Natural killer cell (primary cell): Measurements from ENCODE around the gene CDH13. TPM values are rescaled to one million over a fixed set of nuclear protein-coding genes. Genes with fewer than 3 reads are reported as not detected.

Experiments used
- ATAC-seq, 3 donors: fragments of 150-1000 bp in 2 of 3; fragments of 200-7000 bp in 1 of 3; cut with Tn5 transposase; 1 replicate in 1 of 3; 2 replicates in 2 of 3; pipeline ENCODE4 v1.10.0; 2021; ENCODE audit warnings: mild to moderate bottlenecking in 2 of 3, moderate library complexity in 2 of 3
- DNase-seq, 2 donors: peaks; one replicate each; pipeline versions ENCODE4 v3.0.0 to v3.0.0-alpha.2; 2013 to 2021; ENCODE audit warnings: mixed read lengths in 1 of 2
- H3K27ac ChIP-seq: one replicate; pipeline ENCODE4 v1.5.1; 2013; ENCODE audit warnings: mild to moderate bottlenecking, low read length
- H3K27me3 ChIP-seq: one replicate; pipeline ENCODE4 v1.6.1; 2013; ENCODE audit warnings: low read length; ENCODE audit not compliant: control insufficient read depth, insufficient read depth
- H3K36me3 ChIP-seq: one replicate; pipeline ENCODE4 v1.6.1; 2013; ENCODE audit warnings: low read length; ENCODE audit not compliant: control insufficient read depth, insufficient read depth
- H3K4me1 ChIP-seq: one replicate; pipeline ENCODE4 v1.6.1; 2013; ENCODE audit warnings: low read length; ENCODE audit not compliant: control insufficient read depth, insufficient read depth
- H3K4me3 ChIP-seq: one replicate; pipeline ENCODE4 v1.5.1; 2013; ENCODE audit warnings: low read length
- H3K9me3 ChIP-seq: one replicate; pipeline ENCODE4 v1.6.1; 2013; ENCODE audit warnings: low read length; ENCODE audit not compliant: control insufficient read depth, insufficient read depth
- H3K27ac Mint-ChIP-seq, 2 donors: one replicate each; pipeline ENCODE4 v1.8.0; 2022; ENCODE audit warnings: mild to moderate bottlenecking in 2 of 2, mixed read lengths in 2 of 2, moderate library complexity in 1 of 2
- H3K27me3 Mint-ChIP-seq, 2 donors: one replicate each; pipeline ENCODE4 v1.8.0; 2022; ENCODE audit warnings: low read depth in 2 of 2, mixed read lengths in 2 of 2
- H3K36me3 Mint-ChIP-seq: one replicate; pipeline ENCODE4 v1.8.0; 2022; ENCODE audit warnings: mixed read lengths
- H3K4me1 Mint-ChIP-seq, 2 donors: one replicate each; pipeline ENCODE4 v1.8.0; 2022; ENCODE audit warnings: mixed read lengths in 2 of 2
- H3K4me3 Mint-ChIP-seq: one replicate; pipeline ENCODE4 v1.8.0; 2022; ENCODE audit warnings: mild to moderate bottlenecking, moderate library complexity, mixed read lengths
- H3K9me3 Mint-ChIP-seq, 2 donors: one replicate each; pipeline ENCODE4 v1.8.0; 2022; ENCODE audit warnings: mixed read lengths in 2 of 2
- WGBS: methylation state at CpG from one replicate; pipeline ENCODE4 v1.1.7; 2013; ENCODE audit warnings: missing lambda C conversion rate; ENCODE audit not compliant: insufficient coverage; 5-methylcytosine and 5-hydroxymethylcytosine counted together
- intact Hi-C: fragments of 100-400 bp; cut with micrococcal nuclease; formaldehyde crosslinking; loops from one replicate; pipeline ENCODE4 v1.14.2; 2022
- total RNA-seq, 4 donors: library from RNA; stranded (reverse); fragments of 120-200 nt in 1 of 4; gene quantifications; one replicate each; pipeline versions ENCODE4 v1.2.3 to v1.2.4, GENCODE V29; 2013 to 2022
- TF ChIP-seq, protein P1 (sequence below): fragments of 200-600 bp; IDR thresholded peaks from one replicate; pipeline ENCODE4 v1.8.0; 2022; ENCODE audit warnings: antibody characterized with exemption

CDH13 gene
- total RNA-seq, 3 donors from 2014 or later (not counting 1 experiment from before 2014, with no cell fraction given) = not detected

DNA sequence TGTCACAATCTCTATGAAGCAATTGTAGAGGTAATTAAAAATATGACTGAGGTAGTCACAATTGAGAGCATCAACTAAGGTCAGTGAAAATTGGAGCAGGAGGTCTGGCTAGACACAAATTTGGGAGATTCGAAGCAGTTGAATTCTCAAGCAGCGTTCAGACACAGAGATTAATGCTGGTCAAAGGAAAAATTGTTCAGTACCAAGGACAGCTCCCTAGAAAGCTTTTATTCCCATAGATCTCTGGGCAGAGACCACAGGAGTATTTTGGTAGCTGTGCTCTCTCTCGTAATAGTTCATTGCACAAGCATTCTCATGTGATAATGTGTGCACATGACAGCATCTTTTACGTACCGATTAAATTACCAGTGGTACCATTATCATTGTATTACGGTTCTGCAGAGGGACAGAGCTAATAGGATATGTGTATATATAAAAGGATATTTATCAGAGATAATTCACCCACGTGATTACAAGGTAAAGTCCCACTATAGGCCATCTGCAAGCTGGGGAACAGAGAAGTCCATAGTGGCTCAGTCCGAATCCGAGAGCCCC is 793.5 kb downstream of the CDH13 start:
- Histone ChIP-seq H3K4me1 (no peaks in the 10 kb centered on the region), H3K4me3 (no peak overlapping the region), H3K36me3 (no peaks in the 10 kb centered on the region), H3K27ac (no peak overlapping the region), H3K27me3 (no peaks in the 10 kb centered on the region), H3K9me3 (no peaks in the 10 kb centered on the region)
- intact Hi-C loops = no loop called here
- 77% methylated on average over 9 of the region's 9 CpGs for WGBS
- Mint-ChIP-seq H3K27ac (no peak overlapping the region), H3K27me3 (peaks cover 0 to 10% of the 10 kb centered on the region in 2 donors), H3K9me3 (peaks cover 0 to 2% of the 10 kb centered on the region in 2 donors), H3K4me3 (no peak overlapping the region), H3K4me1 (no peaks in the 10 kb centered on the region), H3K36me3 (no peaks in the 10 kb centered on the region)
- TF ChIP-seq, protein P1, sequence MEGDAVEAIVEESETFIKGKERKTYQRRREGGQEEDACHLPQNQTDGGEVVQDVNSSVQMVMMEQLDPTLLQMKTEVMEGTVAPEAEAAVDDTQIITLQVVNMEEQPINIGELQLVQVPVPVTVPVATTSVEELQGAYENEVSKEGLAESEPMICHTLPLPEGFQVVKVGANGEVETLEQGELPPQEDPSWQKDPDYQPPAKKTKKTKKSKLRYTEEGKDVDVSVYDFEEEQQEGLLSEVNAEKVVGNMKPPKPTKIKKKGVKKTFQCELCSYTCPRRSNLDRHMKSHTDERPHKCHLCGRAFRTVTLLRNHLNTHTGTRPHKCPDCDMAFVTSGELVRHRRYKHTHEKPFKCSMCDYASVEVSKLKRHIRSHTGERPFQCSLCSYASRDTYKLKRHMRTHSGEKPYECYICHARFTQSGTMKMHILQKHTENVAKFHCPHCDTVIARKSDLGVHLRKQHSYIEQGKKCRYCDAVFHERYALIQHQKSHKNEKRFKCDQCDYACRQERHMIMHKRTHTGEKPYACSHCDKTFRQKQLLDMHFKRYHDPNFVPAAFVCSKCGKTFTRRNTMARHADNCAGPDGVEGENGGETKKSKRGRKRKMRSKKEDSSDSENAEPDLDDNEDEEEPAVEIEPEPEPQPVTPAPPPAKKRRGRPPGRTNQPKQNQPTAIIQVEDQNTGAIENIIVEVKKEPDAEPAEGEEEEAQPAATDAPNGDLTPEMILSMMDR = no peak
- DNase-seq (no peak), ATAC-seq (no peak)

DNA sequence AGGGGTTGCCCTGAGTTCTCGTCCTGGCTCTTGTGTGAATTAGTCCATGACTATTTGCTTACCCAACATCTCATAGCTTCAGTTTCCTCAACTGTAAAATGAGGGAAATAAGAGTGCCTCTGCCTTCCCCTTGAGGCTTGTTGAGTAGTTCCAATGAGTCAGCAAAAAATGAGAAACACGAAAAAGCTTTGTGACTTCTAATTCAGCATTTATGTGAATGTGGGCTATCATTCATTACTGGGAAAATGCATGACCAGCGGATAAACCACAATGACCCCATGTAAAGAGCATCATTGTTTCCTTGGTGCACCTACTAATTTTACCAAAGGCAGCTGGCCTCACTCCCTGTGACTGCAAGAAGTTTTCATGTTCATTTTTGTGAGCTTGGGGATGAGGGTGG is 806.4 kb downstream of the CDH13 start:
- Mint-ChIP-seq H3K36me3 (no peaks in the 10 kb centered on the region), H3K27me3 (peaks cover 5 to 12% of the 10 kb centered on the region in 2 donors), H3K4me1 (no peaks in the 10 kb centered on the region), H3K27ac (no peak overlapping the region), H3K9me3 (no peaks in the 10 kb centered on the region), H3K4me3 (no peak overlapping the region)
- Histone ChIP-seq H3K27me3 (no peaks in the 10 kb centered on the region), H3K36me3 (no peaks in the 10 kb centered on the region), H3K4me1 (no peaks in the 10 kb centered on the region), H3K9me3 (no peaks in the 10 kb centered on the region), H3K27ac (no peak overlapping the region), H3K4me3 (no peak overlapping the region)
- 49% methylated on average over 2 of the region's 3 CpGs for whole genome bisulfite sequencing
- DNase-seq = no peak
- intact Hi-C loops = no loop called here
- ATAC-seq = no peak
- TF ChIP-seq, protein P1 = no peak

DNA sequence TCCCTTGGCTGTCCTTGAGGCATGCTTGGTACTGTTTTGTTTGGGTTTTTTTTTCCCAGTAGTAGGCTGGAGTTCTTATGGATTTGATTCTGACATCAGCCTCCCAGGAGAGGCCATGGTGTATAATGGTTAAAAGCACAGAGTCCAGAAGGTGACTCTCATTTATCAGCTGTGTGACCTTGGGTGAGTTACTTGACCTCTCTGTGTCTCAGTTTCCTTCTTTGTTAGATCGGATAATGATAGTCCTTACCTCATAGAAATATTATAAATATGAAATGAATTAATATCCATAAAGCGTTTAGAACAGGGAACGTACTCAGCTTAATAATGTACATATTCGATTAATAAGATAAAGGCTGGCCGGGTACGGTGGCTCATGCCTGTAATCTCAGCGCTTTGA is 810.3 kb downstream of the CDH13 start:
- H3K4me3 ChIP-seq = no peak overlapping the region
- H3K27me3 Mint-ChIP-seq = peaks cover 5 to 12% of the 10 kb centered on the region in 2 donors
- H3K36me3 ChIP-seq = no peaks in the 10 kb centered on the region
- no peak for DNase-seq
- no peaks in the 10 kb centered on the region for H3K4me1 Mint-ChIP-seq
- H3K27ac Mint-ChIP-seq = no peak overlapping the region
- intact Hi-C loops = no loop called here
- H3K9me3 ChIP-seq = no peaks in the 10 kb centered on the region
- TF ChIP-seq, protein P1 = no peak
- H3K27ac ChIP-seq = no peak overlapping the region
- H3K36me3 Mint-ChIP-seq = no peaks in the 10 kb centered on the region
- ATAC-seq = no peak
- no peaks in the 10 kb centered on the region for H3K4me1 ChIP-seq
- WGBS = 90% methylated on average over 6 of the region's 7 CpGs
- no peaks in the 10 kb centered on the region for H3K27me3 ChIP-seq
- no peak overlapping the region for H3K4me3 Mint-ChIP-seq
- H3K9me3 Mint-ChIP-seq = no peaks in the 10 kb centered on the region

DNA sequence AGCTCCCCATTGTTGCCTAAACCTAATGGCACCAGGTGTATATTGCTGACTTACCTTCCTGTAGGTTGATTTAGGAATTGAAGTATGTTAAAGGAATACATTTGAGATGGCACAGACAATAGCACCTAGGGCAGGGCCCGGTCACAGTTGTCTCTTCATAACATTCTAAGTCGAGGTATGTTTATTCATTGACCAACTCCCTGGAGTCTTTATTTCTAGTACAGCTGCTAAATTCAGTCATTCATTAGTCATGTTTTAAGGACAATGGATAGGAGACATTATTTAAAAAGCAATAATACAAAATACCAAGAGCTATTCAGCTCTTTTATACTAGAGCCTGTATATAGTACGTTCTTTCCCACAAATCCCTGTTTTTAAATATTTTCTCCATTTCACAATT is 811.6 kb downstream of the CDH13 start:
- no peaks in the 10 kb centered on the region for H3K27me3 ChIP-seq
- Mint-ChIP-seq H3K36me3 (no peaks in the 10 kb centered on the region), H3K9me3 (no peaks in the 10 kb centered on the region), H3K27ac (no peak overlapping the region), H3K4me1 (no peaks in the 10 kb centered on the region), H3K4me3 (no peak overlapping the region), H3K27me3 (peaks cover 5 to 12% of the 10 kb centered on the region in 2 donors)
- H3K4me1 ChIP-seq = no peaks in the 10 kb centered on the region
- ATAC-seq (no peak), DNase-seq (no peak)
- no peak overlapping the region for H3K27ac ChIP-seq
- TF ChIP-seq, protein P1 = no peak
- no peaks in the 10 kb centered on the region for H3K9me3 ChIP-seq
- H3K4me3 ChIP-seq = no peak overlapping the region
- intact Hi-C loops = no loop called here
- 86% methylated on average over 2 of the region's 3 CpGs for WGBS
- no peaks in the 10 kb centered on the region for H3K36me3 ChIP-seq
